GM12873 (cell line): Measurements from ENCODE around the gene GNG2.

Source experiments
- CTCF ChIP-seq: IDR thresholded peaks from 2 replicates; pipeline ENCODE4 v1.5.1; 2012; ENCODE audit warnings: low read depth, mild to moderate bottlenecking, moderate library complexity, low read length, control low read depth; ENCODE audit not compliant: insufficient read depth; ENCODE audit errors: missing control alignments

Gene GNG2

GRCh38 chr14:51996148-51996746 lies 135.8 kb downstream of the GNG2 start:
- peak; percentile 56 for TF ChIP-seq CTCF

- no peak for TF ChIP-seq CTCF
These were observed 137.9 kb downstream of the GNG2 start for GRCh38 chr14:51998348-51998747.

DNA sequence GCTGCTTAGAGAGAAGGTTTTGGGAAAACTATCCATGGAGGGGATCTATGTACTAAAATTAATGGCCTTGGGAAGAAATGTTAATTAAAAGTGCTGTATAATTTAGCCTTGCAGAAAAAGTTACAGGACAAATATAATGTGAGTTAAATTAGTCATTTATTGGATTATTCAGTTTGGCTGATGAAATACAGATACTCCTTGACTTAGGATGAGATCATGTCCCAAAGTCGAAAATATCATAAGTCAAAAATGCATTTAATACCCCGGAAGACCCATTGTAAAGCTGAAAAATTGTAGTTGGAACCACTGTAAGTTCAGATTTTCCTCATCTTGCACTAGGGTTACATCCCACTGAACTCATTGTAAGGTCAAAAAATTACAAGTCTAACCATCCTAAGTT lies 138.7 kb downstream of the GNG2 start:
- no peak for TF ChIP-seq CTCF

- no peak for TF ChIP-seq CTCF
These were observed 139.7 kb downstream of the GNG2 start for GRCh38 chr14:52000019-52000582.

- no peak for TF ChIP-seq CTCF
These were observed 140.3 kb downstream of the GNG2 start for GRCh38 chr14:52000696-52001095.

DNA sequence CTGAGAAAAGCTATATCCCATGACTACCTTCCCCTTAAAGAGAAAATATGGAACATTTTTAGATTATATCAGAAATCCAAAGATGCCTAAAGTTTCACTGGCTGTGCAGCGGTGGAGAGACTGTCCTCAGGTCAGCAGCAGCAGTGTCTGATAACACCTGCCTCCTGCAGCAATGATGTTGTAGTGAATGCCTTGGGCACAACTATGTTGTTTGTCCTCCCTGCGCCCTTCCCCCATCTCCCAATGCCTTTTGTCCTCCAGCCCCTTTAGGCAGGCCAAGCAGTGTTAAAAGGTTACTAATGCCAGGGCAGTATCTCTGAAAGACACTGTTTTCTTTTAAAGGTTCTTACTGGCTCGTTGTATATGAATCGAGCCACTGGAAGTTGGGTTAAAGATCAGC lies 142.1 kb downstream of the GNG2 start:
- no peak for TF ChIP-seq CTCF

GRCh38 chr14:52003324-52003723 lies 142.9 kb downstream of the GNG2 start:
- TF ChIP-seq CTCF: no peak
